Parathyroid adenoma (tissue), 2 donors: ENCODE measurements around the gene TPD52L2.

ENCODE experiments used
- H2AFZ ChIP-seq: fragments of 300-600 bp; sonication (generic); one replicate; pipeline ENCODE4 v1.7.0; 2017; ENCODE audit warnings: antibody characterized with exemption, mild to moderate bottlenecking
- H3K27ac ChIP-seq: fragments of 300-600 bp; sonication (generic); one replicate; pipeline ENCODE4 v1.7.0; 2017
- H3K27me3 ChIP-seq: fragments of 300-600 bp; sonication (generic); one replicate; pipeline ENCODE4 v1.7.0; 2017; ENCODE audit warnings: low read length; ENCODE audit not compliant: control insufficient read depth, insufficient read depth
- H3K36me3 ChIP-seq: fragments of 300-600 bp; sonication (generic); one replicate; pipeline ENCODE4 v1.7.0; 2017; ENCODE audit warnings: low read length; ENCODE audit not compliant: control insufficient read depth, insufficient read depth
- H3K4me1 ChIP-seq: fragments of 300-600 bp; sonication (generic); one replicate; pipeline ENCODE4 v1.7.0; 2017; ENCODE audit warnings: control low read depth
- H3K4me2 ChIP-seq: fragments of 300-600 bp; sonication (generic); one replicate; pipeline ENCODE4 v1.7.0; 2017; ENCODE audit warnings: low read length
- H3K4me3 ChIP-seq: fragments of 300-600 bp; sonication (generic); one replicate; pipeline ENCODE4 v1.7.0; 2017; ENCODE audit warnings: low read depth, low read length
- H3K79me2 ChIP-seq: fragments of 300-600 bp; sonication (generic); one replicate; pipeline ENCODE4 v1.7.0; 2017; ENCODE audit warnings: control low read depth
- H3K9ac ChIP-seq: fragments of 300-600 bp; sonication (generic); one replicate; pipeline ENCODE4 v1.7.0; 2017; ENCODE audit warnings: mild to moderate bottlenecking
- H3K9me3 ChIP-seq: fragments of 300-600 bp; sonication (generic); one replicate; pipeline ENCODE4 v1.7.0; 2017; ENCODE audit warnings: low read length; ENCODE audit not compliant: control insufficient read depth
- CTCF ChIP-seq: fragments of 300-600 bp; sonication (generic); IDR thresholded peaks from one replicate; pipeline ENCODE4 v1.7.0; 2017; ENCODE audit warnings: antibody characterized with exemption, mild to moderate bottlenecking
- donor health status: primary hyperparathyroidism.

Gene TPD52L2

GRCh38 chr20:63834491-63834880, 30.6 kb upstream of the TPD52L2 start:
- Histone ChIP-seq H3K4me2 (peak overlapping the region; percentile 26), H2AFZ (peak overlapping the region; percentile 77), H3K4me1 (peaks cover 37% of the 10 kb centered on the region), H3K27ac (peak overlapping the region; percentile 91), H3K9me3 (no peaks in the 10 kb centered on the region), H3K4me3 (no peak overlapping the region), H3K9ac (no peak overlapping the region), H3K79me2 (no peaks in the 10 kb centered on the region), H3K36me3 (no peaks in the 10 kb centered on the region), H3K27me3 (no peaks in the 10 kb centered on the region)
- TF ChIP-seq CTCF = no peak

- Histone ChIP-seq H3K36me3 (no peaks in the 10 kb centered on the region), H3K27me3 (no peaks in the 10 kb centered on the region), H3K9ac (no peak overlapping the region), H3K4me2 (peak overlapping the region; percentile 38), H3K4me1 (peaks cover 37% of the 10 kb centered on the region), H3K79me2 (no peaks in the 10 kb centered on the region), H2AFZ (peak overlapping the region; percentile 77), H3K27ac (peak overlapping the region; percentile 91), H3K9me3 (no peaks in the 10 kb centered on the region), H3K4me3 (no peak overlapping the region)
- no peak for TF ChIP-seq CTCF
These were observed 29.8 kb upstream of the TPD52L2 start for GRCh38 chr20:63835021-63835858.

GRCh38 chr20:63836458-63837344, 28.4 kb upstream of the TPD52L2 start:
- H3K4me2 ChIP-seq = peak overlapping the region; percentile 39
- H3K9ac ChIP-seq = no peak overlapping the region
- H3K4me1 ChIP-seq = peaks cover 37% of the 10 kb centered on the region
- peak overlapping the region; percentile 92 for H3K27ac ChIP-seq
- no peak overlapping the region for H3K4me3 ChIP-seq
- no peak for TF ChIP-seq CTCF
- no peaks in the 10 kb centered on the region for H3K79me2 ChIP-seq
- peak overlapping the region; percentile 78 for H2AFZ ChIP-seq
- no peaks in the 10 kb centered on the region for H3K27me3 ChIP-seq
- no peaks in the 10 kb centered on the region for H3K36me3 ChIP-seq
- H3K9me3 ChIP-seq = no peaks in the 10 kb centered on the region

GRCh38 chr20:63837479-63837878, 27.6 kb upstream of the TPD52L2 start:
- Histone ChIP-seq H3K4me1 (peaks cover 37% of the 10 kb centered on the region), H3K9ac (no peak overlapping the region), H3K27ac (peak overlapping the region; percentile 92), H3K4me3 (no peak overlapping the region), H3K36me3 (no peaks in the 10 kb centered on the region), H3K79me2 (no peaks in the 10 kb centered on the region), H2AFZ (peak overlapping the region; percentile 78), H3K9me3 (no peaks in the 10 kb centered on the region), H3K27me3 (no peaks in the 10 kb centered on the region), H3K4me2 (peak overlapping the region; percentile 39)
- TF ChIP-seq CTCF = no peak
